DND-41 (cell line): ENCODE measurements around the gene BUD13.

Experiments used
- EZH2 ChIP-seq: IDR thresholded peaks from 3 replicates; pipeline ENCODE4 v1.6.1; 2012; ENCODE audit warnings: borderline replicate concordance, low read depth, mild to moderate bottlenecking, moderate library complexity, low read length, inconsistent platforms; ENCODE audit not compliant: severe bottlenecking
- TF ChIP-seq, protein P1 (sequence below): IDR thresholded peaks from 2 replicates; pipeline ENCODE4 v1.5.1; 2012; ENCODE audit warnings: borderline replicate concordance, low read length, moderate library complexity, mild to moderate bottlenecking; ENCODE audit not compliant: poor library complexity, severe bottlenecking; ENCODE audit errors: extremely low read depth

DNA sequence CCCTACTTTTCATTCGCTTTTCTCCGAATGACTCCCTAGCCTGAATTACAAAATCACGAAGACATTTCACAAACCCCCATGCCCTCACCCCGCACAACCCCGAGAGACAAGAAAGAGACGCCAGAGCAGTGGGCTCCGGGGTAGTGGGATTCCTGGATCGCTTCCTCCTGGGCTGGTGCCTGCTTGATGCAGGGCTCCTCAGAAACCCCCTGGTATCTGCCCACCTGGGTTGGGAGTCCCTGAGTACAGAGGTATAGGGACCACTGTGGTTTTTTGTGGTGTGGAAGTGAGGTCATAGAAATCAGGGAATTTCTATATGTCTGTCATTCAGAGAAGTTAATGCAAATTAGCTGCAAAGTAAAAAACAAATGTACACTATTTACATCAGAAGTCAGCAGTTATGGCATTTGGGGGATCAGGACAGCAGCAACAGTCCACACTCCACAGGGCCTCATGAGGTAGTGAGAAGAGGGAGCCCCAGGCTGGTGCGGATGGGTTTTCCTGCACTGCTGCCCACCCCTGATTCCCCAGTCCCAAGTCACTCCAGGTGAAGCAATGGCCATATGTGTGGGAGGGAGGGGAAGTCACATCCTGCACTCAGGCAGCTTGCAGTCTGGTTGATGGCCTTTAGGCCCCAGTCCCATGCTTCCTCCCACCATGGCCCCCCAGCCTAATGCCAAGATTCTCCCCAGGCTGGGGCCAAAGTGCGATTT is 39.6 kb downstream of the BUD13 start:
- TF ChIP-seq, protein P1, sequence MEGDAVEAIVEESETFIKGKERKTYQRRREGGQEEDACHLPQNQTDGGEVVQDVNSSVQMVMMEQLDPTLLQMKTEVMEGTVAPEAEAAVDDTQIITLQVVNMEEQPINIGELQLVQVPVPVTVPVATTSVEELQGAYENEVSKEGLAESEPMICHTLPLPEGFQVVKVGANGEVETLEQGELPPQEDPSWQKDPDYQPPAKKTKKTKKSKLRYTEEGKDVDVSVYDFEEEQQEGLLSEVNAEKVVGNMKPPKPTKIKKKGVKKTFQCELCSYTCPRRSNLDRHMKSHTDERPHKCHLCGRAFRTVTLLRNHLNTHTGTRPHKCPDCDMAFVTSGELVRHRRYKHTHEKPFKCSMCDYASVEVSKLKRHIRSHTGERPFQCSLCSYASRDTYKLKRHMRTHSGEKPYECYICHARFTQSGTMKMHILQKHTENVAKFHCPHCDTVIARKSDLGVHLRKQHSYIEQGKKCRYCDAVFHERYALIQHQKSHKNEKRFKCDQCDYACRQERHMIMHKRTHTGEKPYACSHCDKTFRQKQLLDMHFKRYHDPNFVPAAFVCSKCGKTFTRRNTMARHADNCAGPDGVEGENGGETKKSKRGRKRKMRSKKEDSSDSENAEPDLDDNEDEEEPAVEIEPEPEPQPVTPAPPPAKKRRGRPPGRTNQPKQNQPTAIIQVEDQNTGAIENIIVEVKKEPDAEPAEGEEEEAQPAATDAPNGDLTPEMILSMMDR: no peak
- no peak for TF ChIP-seq EZH2
